NCI-H510A (cell line): ENCODE measurements around the gene OR14A16.

Experiments
- DNase-seq: peaks from one replicate; lab custom pipeline; 2025; lab: John Stamatoyannopoulos, UW

Gene OR14A16

GRCh38 chr1:247824023-247824422 is at the start of gene OR14A16:
Gene OR14A16, minus strand, starts transcription at chr1:247824119. Its CDS starts 8,390 bp downstream, at chr1:247815729.
- DNase-seq, result peak; percentile 19

- no peak for DNase-seq
Observed at GRCh38 chr1:247865416-247865815, 41.5 kb upstream of the OR14A16 start.

- DNase-seq, result no peak
Observed at GRCh38 chr1:247864644-247865043, 40.7 kb upstream of the OR14A16 start.

GRCh38 chr1:247862756-247863155 is 38.8 kb upstream of the OR14A16 start:
- no peak for DNase-seq

- no peak for DNase-seq
Observed at GRCh38 chr1:247857985-247858619, 34.2 kb upstream of the OR14A16 start.

GRCh38 chr1:247857069-247857984 is 33.4 kb upstream of the OR14A16 start, which contains the start of gene TRIM58:
Gene TRIM58, plus strand, starts transcription at chr1:247857187. Its CDS starts 60 bp downstream, at chr1:247857247.
- peak; percentile 48 for DNase-seq

GRCh38 chr1:247855911-247856310 is 32.0 kb upstream of the OR14A16 start:
- no peak for DNase-seq

GRCh38 chr1:247854899-247855545 is 31.1 kb upstream of the OR14A16 start:
- no peak for DNase-seq

GRCh38 chr1:247849616-247850015 is 25.7 kb upstream of the OR14A16 start:
- DNase-seq, result no peak

GRCh38 chr1:247848346-247848745 is 24.4 kb upstream of the OR14A16 start:
- no peak for DNase-seq

- DNase-seq, result no peak
Observed at GRCh38 chr1:247845693-247846017, 21.7 kb upstream of the OR14A16 start.

GRCh38 chr1:247845011-247845692 is 21.2 kb upstream of the OR14A16 start:
- DNase-seq, result no peak

- no peak for DNase-seq
Observed at GRCh38 chr1:247843411-247843810, 19.5 kb upstream of the OR14A16 start.

GRCh38 chr1:247841796-247842195 is 17.9 kb upstream of the OR14A16 start, which contains the start of gene OR11L1:
Gene OR11L1, minus strand, starts transcription at chr1:247841896. Its CDS starts 0 bp downstream, at chr1:247841896.
- DNase-seq, result no peak

GRCh38 chr1:247840818-247841217 is 16.9 kb upstream of the OR14A16 start:
- DNase-seq, result no peak

GRCh38 chr1:247833601-247834000 is 9.7 kb upstream of the OR14A16 start:
- no peak for DNase-seq

- DNase-seq, result no peak
Observed at GRCh38 chr1:247829656-247830055, 5.7 kb upstream of the OR14A16 start.

- DNase-seq, result no peak
Observed at GRCh38 chr1:247825362-247825761, 1.4 kb upstream of the OR14A16 start.

- no peak for DNase-seq
Observed at GRCh38 chr1:247822060-247822459, 1.9 kb downstream of the OR14A16 start.

GRCh38 chr1:247812637-247813036 is 11.3 kb downstream of the OR14A16 start:
- DNase-seq, result no peak

GRCh38 chr1:247797518-247797917 is 26.4 kb downstream of the OR14A16 start:
- DNase-seq, result no peak

- DNase-seq, result no peak
Observed at GRCh38 chr1:247769603-247770002, 54.3 kb downstream of the OR14A16 start.
